M059J (cell line): ENCODE measurements around the gene RGS3. TPM values are rescaled to one million over a fixed set of nuclear protein-coding genes. Genes with fewer than 3 reads are reported as not detected.
"Not testable (repeated sequence)": the region's sequence is repeated elsewhere in the genome, so short reads cannot be mapped to it uniquely, and the experiment has no call there.

Experiments used
- DNase-seq: peaks from one replicate; pipeline ENCODE4 v3.0.0-alpha.2; 2012; ENCODE audit warnings: low read depth
- total RNA-seq: library from RNA; depleted of rRNA; stranded (reverse); fragments of >200 nt; shearing (Covaris generic); gene quantifications from 2 replicates; pipeline ENCODE4 v1.2.3, GENCODE V29; 2014; rRNA removed

RGS3 gene
- total RNA-seq, 1 experiment from 2014 or later: 137 TPM

GRCh38 chr9:113634596-113635515, 171.3 kb downstream of the RGS3 start:
- DNase-seq: no peak

DNA sequence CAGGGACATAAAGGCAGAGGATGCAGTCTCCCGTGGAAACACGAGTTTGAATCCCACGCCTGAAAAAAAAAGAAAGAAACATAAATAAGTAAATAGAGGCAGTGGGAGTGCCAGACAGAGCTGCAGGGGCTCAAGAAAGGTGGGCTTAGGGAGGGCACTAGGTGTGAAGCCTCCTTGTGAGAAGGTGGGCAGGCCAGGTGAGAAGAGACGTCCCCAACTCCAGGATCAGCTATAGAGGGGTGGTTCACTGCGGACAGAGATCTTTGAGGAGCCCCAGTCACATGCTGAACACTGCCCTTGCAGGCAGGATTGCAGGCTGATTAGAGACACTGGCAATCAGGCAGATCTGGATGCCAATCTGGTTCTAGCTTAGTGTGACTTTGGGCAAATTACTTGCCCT, 172.1 kb downstream of the RGS3 start:
- DNase-seq: no peak

GRCh38 chr9:113636165-113636564, 172.6 kb downstream of the RGS3 start:
- no peak for DNase-seq

- DNase-seq: no peak
These were observed 173.2 kb downstream of the RGS3 start for GRCh38 chr9:113636693-113637092.

DNA sequence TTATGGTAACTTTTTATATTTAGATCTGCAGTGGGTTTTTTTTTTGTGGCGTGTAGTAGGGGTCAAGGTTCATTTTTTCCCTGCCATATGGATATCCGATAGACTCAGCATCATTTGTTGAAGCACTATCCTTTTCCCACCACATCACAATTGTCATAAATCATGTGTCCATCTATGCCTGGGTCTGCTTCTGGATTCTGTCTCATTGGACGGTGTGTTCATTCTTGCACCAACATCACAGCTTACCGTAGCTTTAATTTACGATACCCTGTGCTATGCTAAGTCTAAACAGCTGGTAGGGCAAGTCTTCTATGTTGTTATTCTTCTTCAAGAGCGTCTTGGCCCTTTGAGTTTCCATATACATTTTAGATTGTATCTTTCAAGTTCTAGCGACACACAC, 175.0 kb downstream of the RGS3 start:
- DNase-seq: no peak

GRCh38 chr9:113638897-113639296, 175.4 kb downstream of the RGS3 start:
- no peak for DNase-seq

DNA sequence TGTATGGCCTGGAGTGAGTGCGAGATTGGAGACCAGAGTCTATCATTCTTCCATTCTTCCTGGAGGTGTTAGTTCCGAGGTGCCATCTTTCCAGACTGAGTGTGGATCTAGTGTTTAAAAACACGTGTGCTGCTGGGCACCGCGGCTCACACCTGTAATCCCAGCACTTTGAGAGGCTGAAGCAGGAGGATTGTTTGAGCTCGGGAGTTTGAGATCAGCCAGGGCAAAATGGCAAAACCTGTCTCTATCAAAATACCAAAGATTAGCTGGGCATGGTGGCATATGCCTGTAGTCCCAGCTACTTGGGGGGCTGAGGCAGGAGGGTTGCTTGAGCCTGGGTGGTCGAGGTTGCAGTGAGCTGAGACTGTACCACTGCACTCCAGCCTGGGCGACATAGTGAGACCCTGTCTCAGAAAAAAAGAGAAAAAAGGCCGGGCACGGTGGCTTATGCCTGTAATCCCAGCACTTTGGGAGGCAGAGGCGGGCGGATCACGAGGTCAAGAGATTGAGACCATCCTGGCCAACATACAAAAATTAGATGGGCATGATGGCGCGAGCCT, 176.0 kb downstream of the RGS3 start:
- not testable (repeated sequence) for DNase-seq

- DNase-seq: no peak
These were observed 176.9 kb downstream of the RGS3 start for GRCh38 chr9:113640418-113640817.

DNA sequence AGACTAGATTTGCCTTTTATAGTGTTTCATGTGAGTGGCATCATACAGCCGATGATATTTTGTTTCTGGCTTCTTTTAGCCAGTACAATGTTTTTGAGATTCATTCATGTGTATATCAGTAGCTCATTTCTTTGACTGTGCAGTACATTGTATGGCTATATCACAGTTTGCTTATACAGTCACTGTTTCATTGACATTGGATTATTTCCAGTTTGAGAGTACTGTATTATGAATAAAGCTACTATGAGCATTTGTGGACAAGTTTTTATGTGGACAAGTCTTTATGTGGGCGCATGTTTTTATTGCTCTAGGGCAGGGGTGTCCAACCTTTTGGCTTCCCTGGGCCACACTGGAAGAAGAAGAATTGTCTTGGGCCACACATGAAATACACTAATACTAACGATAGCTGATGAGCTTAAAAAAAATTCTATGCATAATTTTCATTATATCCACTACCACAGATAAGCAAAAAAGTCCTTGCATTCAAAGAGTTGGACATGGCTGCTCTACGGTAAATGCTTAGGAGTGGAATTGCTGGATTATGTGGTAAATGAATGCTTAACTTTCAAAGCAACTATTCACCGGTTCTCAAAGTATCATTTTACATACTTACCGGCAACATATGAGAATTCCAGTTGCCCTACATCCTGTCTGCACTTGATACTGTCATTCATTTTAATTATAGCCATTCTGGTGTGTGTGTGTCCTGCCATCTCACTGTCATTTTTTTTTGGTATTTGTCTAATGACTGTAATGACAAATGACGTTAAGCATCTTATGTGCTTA, 177.8 kb downstream of the RGS3 start:
- DNase-seq: no peak

- no peak for DNase-seq
These were observed 180.8 kb downstream of the RGS3 start for GRCh38 chr9:113644321-113644720.

DNA sequence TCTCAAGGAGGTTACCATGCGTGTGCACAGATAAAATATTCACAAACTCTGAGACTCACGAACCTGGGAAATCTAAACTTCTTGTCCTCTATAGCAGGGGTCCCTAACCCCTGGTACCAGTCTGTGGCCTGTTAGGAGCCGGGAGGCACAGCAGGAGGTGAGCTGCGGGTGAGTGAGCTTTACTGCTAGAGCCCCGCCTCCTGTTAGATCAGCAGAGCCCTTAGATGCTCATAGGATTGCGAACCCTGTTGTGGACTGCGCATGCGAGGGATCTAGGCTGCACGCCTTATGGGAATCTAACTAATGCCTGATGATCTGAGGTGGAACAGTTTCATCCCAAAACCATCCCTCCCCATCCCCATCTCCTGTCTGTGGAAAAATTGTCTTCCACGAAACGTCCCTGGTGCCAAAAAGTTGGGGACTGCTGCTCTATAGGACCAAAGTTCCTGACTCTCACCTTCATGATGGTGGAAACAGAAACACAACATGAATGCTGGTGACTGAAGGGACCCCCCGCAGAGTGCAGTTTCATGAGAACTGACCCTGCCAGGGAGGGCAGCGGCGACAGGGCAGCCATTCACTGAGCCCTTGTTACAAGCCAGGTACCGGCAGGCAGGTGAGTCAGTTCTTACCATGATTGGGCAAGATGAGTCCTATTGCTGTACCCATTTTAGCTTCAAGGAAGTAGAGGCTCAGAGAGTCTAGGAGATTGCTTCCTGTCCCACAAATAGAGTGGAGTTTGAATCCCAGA, 181.9 kb downstream of the RGS3 start:
- no peak for DNase-seq

DNA sequence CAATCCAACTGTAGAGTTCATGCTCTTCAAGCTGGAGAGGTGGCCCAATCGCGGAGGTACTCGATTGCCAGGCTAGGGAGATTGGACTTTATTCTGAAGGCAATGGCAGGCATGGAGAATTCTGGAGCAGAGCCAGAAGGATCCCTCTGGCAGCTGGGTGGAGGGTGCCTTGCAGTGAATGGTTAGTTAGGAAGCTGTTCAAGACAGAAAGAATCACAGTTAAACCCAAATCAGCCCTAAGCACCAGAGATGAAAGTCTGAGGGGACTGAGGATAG, 182.4 kb downstream of the RGS3 start:
- no peak for DNase-seq

- DNase-seq: no peak
These were observed 183.0 kb downstream of the RGS3 start for GRCh38 chr9:113646491-113646890.

Other genes with a start within 250 kb of the RGS3 start
- gene FKBP15, start 242.4 kb upstream of the RGS3 start, total RNA-seq: 27.2 and 36.8 TPM in 2 replicates
- 21.4 and 34.0 TPM in 2 replicates for gene SLC31A1, start 242.2 kb upstream of the RGS3 start, total RNA-seq
- gene CDC26, start 188.2 kb upstream of the RGS3 start, total RNA-seq: 72.0 and 80.5 TPM in 2 replicates
- gene PRPF4, start 188.1 kb upstream of the RGS3 start, total RNA-seq: 50.8 and 61.0 TPM in 2 replicates
- not detected in 2 replicates for gene RNF183, start 160.4 kb upstream of the RGS3 start, total RNA-seq
- 0.22 and 0.32 TPM in 2 replicates for gene WDR31, start 123.5 kb upstream of the RGS3 start, total RNA-seq
- not detected in 2 replicates for gene BSPRY, start 114.2 kb upstream of the RGS3 start, total RNA-seq
- gene HDHD3, start 86.7 kb upstream of the RGS3 start, total RNA-seq: 5.1 and 8.1 TPM in 2 replicates
- gene ALAD, start 62.4 kb upstream of the RGS3 start, total RNA-seq: 8.2 and 11.2 TPM in 2 replicates
- 144 and 155 TPM in 2 replicates for gene POLE3, start 53.1 kb upstream of the RGS3 start, total RNA-seq
- 0.05 and 1.1 TPM in 2 replicates for gene C9orf43, start 53.0 kb upstream of the RGS3 start, total RNA-seq